GM12875 (cell line): ENCODE data around the gene EXOC1L.

Experiments
- H3K4me3 ChIP-seq: one replicate; pipeline ENCODE4 v1.5.1; 2011; ENCODE audit warnings: low read depth, low read length, control low read depth
- TF ChIP-seq, protein P1 (sequence below): IDR thresholded peaks from 2 replicates; pipeline ENCODE4 v1.5.1; 2011; ENCODE audit warnings: low read depth, mild to moderate bottlenecking, control low read depth, inconsistent platforms, low read length, moderate library complexity, borderline replicate concordance; ENCODE audit not compliant: insufficient read depth

The EXOC1L gene

GRCh38 chr4:55793479-55793878 lies 26.1 kb upstream of the EXOC1L start:
- no peak overlapping the region for H3K4me3 ChIP-seq
- TF ChIP-seq, protein P1, sequence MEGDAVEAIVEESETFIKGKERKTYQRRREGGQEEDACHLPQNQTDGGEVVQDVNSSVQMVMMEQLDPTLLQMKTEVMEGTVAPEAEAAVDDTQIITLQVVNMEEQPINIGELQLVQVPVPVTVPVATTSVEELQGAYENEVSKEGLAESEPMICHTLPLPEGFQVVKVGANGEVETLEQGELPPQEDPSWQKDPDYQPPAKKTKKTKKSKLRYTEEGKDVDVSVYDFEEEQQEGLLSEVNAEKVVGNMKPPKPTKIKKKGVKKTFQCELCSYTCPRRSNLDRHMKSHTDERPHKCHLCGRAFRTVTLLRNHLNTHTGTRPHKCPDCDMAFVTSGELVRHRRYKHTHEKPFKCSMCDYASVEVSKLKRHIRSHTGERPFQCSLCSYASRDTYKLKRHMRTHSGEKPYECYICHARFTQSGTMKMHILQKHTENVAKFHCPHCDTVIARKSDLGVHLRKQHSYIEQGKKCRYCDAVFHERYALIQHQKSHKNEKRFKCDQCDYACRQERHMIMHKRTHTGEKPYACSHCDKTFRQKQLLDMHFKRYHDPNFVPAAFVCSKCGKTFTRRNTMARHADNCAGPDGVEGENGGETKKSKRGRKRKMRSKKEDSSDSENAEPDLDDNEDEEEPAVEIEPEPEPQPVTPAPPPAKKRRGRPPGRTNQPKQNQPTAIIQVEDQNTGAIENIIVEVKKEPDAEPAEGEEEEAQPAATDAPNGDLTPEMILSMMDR = no peak

GRCh38 chr4:55794053-55794452 lies 25.5 kb upstream of the EXOC1L start:
- TF ChIP-seq, protein P1 = no peak
- no peak overlapping the region for H3K4me3 ChIP-seq

DNA sequence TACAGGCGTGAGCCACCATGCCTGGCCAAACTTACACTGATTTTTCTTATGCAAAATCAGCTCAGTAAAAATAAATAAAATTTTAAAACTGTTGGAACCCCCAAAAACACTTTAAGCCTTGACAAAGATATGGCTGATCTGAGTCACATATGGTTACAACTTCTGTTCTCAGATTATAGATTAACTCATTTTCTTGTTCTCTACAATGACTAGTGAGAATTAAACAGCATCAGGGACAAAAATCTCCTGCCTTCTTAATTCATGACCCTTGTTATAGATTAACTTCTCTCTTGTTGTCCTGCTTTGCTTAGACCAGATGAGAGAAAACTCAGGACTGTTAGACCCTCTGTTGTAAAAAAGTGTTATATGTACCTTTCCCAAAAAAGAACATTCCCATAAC lies 24.2 kb upstream of the EXOC1L start:
- TF ChIP-seq, protein P1 = no peak
- H3K4me3 ChIP-seq = no peak overlapping the region

- H3K4me3 ChIP-seq = no peak overlapping the region
- TF ChIP-seq, protein P1 = no peak
These were observed 18.1 kb upstream of the EXOC1L start for GRCh38 chr4:55801498-55801897.

DNA sequence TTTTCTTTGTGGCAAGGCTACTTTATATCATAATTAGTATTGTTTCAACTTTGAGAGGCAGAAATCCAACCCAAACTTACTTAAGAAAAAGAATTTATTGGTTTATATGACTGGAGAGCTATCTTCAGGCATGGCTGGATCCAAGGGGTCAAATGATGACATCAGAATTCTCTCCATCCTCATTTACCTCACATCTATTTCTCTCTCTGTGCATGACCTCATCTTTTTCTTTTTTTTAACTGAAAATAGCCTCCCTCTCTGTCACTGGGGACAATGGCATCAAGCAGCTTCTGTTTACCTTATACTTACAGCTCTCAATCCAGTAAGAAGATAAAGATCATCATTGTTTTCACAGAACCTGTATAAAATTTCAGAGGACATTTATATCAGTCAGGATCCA lies 12.0 kb upstream of the EXOC1L start:
- TF ChIP-seq, protein P1 = no peak
- no peak overlapping the region for H3K4me3 ChIP-seq

- H3K4me3 ChIP-seq = no peak overlapping the region
- TF ChIP-seq, protein P1 = no peak
These were observed 11.4 kb upstream of the EXOC1L start for GRCh38 chr4:55808186-55808585.

DNA sequence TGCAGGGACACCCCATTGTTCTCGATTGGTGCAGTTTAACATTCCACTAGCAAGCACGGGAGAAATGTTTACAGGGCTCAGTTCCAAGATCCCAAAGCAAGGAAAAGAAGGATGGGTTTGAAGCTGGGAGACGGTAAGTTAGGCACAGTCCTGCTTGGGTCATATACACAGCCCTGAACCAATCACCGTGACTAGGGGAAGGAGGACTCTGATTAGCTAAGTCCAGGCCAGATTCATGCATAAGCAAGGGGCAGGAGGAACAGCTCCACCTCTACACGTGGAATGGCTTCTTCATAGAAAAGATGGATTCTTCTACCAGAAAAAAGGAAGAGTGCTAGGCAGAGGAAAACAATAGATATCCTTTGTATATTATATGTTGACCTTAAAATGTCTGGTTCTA lies 11.0 kb upstream of the EXOC1L start:
- H3K4me3 ChIP-seq = no peak overlapping the region
- TF ChIP-seq, protein P1 = no peak
